Upper lobe of left lung (tissue), 4 donors: ENCODE results near the gene AGBL5.

Experiments
- POLR2A ChIP-seq, 4 donors: fragments of 450-650 bp; IDR thresholded peaks; one replicate each; pipeline ENCODE4 v1.5.1; 2016 to 2017; ENCODE audit warnings: antibody characterized with exemption in 4 of 4, mild to moderate bottlenecking in 2 of 4
- POLR2AphosphoS5 ChIP-seq, 2 donors: sonication (generic); formaldehyde crosslinking; IDR thresholded peaks; one replicate each; pipeline ENCODE4 v1.5.1; 2017; ENCODE audit warnings: antibody characterized with exemption in 2 of 2

DNA sequence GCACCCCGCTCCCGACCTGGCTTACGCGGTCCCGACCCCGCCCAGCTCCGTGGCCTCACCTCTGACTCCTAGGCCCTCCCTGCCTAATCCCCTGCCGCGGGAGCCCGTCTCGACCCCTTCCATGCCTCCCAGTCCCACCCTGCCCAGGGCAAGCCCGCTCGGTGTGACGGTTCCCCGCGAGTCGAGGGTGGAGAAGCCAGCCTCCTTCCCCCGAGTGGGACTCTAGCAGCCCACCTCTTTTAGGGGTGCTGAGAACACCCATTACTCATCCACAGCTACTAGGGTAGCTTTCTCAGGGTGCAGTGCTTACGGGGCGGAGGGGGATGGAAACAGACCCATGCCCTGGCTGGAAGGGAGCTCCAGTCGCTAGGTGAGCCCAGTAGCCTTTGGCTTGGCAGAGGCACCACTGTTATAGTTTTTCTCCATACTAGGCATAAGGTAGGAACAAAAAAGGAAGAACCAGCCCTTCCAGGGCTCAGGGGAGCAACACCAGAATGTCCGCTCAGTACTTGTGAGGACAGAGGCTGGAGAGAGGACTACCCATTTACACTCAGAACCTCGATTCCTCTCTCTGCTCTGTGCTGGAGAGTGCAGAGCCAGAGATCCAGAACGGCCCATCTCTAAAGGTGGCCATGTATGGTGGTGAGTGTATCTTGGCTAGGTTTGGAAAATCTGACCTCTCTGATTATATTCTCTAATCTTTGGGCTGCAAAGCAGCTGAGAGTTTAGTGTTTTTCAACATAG, 606 bp downstream of the AGBL5 start:
- no peak for TF ChIP-seq POLR2AphosphoS5 (IDR thresholded peaks at IDR 0.05)
- no peak for TF ChIP-seq POLR2A (IDR thresholded peaks at IDR 0.05)
